CD4-positive, alpha-beta T cell treated with Interleukin-4 for 1 hour (primary cell): ENCODE measurements around the gene EMC7.
"Not testable (repeated sequence)": the region's sequence is repeated elsewhere in the genome, so short reads cannot be mapped to it uniquely, and the experiment has no call there.

Experiments
- DNase-seq, 2 donors: peaks; one replicate each; pipeline ENCODE4 v3.0.0-alpha.2; 2020 to 2022

The EMC7 gene

GRCh38 chr15:34079904-34080303, 21.8 kb downstream of the EMC7 start:
- no peak for DNase-seq

- no peak for DNase-seq
These were observed 22.8 kb downstream of the EMC7 start for GRCh38 chr15:34078900-34079299.

GRCh38 chr15:34076785-34077184, 24.9 kb downstream of the EMC7 start:
- DNase-seq, result no peak

- DNase-seq, result no peak
These were observed 31.7 kb downstream of the EMC7 start for GRCh38 chr15:34070003-34070402.

GRCh38 chr15:34065941-34066340, 35.7 kb downstream of the EMC7 start:
- DNase-seq, result no peak

GRCh38 chr15:34065261-34065660, 36.4 kb downstream of the EMC7 start:
- no peak for DNase-seq

DNA sequence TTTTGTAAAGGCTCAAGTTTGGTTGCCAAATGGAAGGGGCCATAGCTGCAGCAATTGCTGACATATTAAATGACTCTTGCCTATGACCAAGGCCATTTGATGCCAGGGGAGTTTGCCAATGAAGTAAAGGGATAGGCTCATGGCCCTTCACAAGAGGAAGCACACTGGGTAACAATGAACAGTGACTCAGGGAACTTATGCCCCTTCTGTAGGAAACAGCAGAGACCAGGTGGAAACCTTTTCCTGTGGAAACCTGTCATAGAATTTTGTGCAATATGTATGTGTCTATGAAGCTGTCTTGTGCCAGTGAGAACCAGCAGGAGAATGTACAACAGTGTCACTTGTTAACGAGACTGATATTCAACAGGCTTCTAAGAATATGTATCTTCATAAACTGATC, 37.2 kb downstream of the EMC7 start:
- DNase-seq, result no peak

GRCh38 chr15:34059946-34060345, 41.7 kb downstream of the EMC7 start:
- no peak for DNase-seq

DNA sequence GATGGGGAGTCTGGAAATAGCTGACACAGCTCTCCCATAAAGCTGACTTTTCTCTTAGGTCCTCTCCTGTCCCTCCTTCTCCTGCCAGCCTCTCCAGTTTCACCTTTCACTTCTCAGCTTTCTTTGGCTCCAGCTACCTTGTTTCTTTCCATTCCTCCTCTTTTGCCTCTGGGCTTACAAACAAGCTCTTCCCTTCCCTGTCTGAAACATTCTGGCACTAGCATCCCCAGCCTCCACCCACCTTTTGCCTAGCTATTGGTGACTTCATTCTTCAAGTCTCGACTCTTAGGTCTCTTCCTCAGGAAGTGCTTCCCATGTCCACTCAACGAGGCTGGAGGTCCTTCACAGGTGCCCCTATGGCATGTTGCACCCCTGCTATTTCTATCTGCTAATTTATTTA, 42.2 kb downstream of the EMC7 start:
- no peak for DNase-seq

DNA sequence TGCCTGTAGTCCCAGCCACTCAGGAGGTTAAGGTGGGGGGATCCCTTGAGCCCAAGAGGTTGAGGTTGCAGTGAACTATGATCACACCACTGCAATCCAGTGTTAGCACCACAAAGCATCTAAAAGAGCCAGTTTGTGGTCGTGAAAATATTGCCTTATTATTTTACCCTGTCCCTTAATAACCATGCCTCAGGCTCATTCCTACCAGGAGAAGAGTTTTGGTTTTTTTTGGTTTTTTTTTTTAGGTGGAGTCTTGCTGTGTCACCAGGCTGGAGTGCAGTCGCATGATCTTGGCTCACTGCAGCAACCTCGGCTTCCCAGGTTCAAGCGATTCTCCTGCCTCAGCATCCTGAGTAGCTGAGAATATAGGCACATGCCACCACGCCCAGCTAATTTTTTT, 44.8 kb downstream of the EMC7 start:
- no peak for DNase-seq

GRCh38 chr15:34055868-34056595, 45.6 kb downstream of the EMC7 start:
- no peak for DNase-seq

DNA sequence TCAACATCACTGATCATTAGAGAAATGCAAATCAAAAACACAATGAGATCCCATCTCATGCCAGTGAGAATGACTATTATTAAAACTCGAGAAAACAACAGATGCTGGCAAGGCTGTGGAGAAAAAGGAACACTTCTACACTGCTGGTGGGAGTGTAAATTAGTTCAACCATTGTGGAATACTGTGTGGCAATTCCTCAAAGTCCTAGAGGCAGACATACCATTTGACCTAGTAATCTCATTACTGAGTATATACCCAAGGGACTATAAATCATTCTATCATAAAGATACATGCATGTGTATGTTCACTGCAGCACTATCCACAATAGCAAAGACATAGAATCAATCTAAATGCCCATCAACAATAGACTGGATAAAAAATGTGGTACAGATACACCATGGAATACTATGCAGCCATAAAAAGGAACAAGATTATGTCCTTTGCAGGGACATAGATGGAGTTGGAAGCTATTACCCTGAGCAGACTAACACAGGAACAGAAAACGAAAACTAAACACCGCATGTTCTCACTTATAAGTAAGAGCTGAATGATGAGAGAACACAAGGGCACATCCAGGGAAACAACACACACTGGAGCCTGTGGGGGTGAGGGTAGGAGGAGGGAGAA, 47.5 kb downstream of the EMC7 start:
- DNase-seq, result no peak

DNA sequence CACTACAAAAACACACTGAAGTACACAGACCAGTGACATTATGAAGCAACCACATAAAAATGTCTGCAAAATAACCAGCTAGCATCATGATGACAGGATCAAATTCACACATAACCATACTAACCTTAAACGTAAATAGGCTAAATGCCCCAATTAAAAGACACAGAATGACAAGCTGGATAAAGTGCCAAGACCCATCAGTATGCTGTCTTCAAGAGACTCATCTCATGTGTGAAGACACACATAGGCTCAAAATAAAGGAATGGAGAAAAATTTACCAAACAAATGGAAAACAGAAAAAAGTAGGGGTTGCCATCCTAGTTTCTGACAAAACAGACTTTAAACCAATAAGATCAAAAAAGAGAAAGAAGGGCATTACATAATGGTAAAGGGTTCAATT, 51.3 kb downstream of the EMC7 start:
- not testable (repeated sequence) for DNase-seq

DNA sequence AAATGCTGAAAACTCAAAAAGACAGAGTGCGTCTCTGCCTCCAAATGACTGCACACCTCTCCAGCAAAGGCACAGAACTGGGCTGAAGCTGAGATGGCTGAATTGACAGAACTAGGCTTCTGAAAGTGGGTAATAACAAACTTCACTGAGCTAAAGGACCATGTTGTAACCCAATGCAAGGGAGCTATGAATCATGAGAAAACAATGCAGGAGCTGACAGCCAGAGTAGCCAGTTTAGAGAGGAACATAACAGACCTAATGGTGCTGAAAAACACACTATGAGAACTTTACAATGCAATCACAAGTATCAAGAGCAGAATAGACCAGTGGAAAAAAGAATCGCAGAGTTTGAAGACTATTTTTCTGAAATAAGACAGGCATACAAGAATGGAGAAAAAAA, 52.5 kb downstream of the EMC7 start:
- no peak for DNase-seq

DNA sequence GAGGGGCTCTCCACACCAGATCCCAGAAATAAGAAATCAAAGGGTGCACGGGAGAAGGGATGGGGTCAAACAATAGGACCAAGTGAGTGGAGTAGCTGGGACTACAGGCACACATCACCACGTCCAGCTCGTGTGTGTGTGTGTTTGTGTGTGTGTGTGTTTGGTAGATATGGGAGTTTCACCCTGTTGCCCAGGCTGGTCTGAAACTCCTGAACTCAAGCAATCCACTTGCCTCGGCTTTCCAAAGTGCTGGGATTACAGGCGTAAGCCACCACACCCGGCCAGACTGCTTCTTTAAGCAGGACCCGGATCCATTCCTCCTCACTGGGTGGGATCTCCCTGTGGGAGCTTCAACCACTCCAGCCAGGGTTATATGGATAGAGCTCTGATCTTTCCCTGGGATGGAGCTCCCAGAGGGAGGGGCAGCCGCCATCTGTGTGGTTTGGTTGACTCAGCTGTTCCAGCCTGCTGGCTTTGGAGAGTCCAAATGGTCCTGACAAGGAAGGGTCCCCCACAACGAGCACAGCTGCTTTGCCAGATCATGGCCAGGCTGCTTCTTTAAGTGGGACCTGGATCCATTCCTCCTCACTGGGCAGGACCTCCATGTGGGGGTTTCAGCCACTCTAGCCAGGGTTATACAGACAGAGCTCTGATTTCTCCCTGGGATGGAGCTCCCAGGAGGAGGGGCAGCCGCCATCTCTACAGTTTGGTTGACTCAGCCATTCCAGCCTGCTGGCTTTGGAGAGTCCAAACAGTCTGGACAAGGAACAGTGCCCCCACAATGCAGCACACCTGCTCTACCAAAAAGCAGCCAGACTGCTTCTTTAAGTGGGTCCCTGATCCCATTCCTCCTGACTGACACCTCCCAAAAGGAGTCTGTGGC, 53.5 kb downstream of the EMC7 start:
- DNase-seq, result no peak

GRCh38 chr15:34046471-34047145, 55.1 kb downstream of the EMC7 start:
- DNase-seq, result no peak

DNA sequence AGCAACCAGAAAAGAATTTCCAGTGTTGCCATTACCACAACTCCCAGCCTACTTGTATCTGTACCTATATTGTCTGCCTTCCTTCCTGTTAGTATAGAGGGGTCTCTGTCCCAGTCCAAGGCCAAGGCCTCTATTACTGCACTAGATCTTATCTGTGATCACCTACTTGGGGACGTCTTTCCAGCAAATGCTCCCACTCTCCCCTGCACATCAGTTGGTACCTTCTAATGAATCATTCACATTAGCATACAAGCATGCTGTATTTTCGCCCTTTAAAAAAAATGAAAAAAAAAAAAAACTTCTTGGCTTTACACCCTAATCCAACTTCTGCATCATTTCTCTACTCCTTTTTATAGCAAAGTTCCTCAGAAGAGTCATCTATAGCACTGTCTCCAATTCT, 57.8 kb downstream of the EMC7 start:
- DNase-seq, result no peak

- no peak for DNase-seq
These were observed 58.3 kb downstream of the EMC7 start for GRCh38 chr15:34043391-34043790.

- no peak for DNase-seq
These were observed 61.9 kb downstream of the EMC7 start for GRCh38 chr15:34039790-34040113.

- DNase-seq, result peak; percentile 44 to 56
These were observed 62.5 kb downstream of the EMC7 start, which contains the start of gene AVEN for GRCh38 chr15:34038871-34039789. Gene AVEN, minus strand, starts transcription at chr15:34039204. Its CDS starts 158 bp downstream, at chr15:34039046.

DNA sequence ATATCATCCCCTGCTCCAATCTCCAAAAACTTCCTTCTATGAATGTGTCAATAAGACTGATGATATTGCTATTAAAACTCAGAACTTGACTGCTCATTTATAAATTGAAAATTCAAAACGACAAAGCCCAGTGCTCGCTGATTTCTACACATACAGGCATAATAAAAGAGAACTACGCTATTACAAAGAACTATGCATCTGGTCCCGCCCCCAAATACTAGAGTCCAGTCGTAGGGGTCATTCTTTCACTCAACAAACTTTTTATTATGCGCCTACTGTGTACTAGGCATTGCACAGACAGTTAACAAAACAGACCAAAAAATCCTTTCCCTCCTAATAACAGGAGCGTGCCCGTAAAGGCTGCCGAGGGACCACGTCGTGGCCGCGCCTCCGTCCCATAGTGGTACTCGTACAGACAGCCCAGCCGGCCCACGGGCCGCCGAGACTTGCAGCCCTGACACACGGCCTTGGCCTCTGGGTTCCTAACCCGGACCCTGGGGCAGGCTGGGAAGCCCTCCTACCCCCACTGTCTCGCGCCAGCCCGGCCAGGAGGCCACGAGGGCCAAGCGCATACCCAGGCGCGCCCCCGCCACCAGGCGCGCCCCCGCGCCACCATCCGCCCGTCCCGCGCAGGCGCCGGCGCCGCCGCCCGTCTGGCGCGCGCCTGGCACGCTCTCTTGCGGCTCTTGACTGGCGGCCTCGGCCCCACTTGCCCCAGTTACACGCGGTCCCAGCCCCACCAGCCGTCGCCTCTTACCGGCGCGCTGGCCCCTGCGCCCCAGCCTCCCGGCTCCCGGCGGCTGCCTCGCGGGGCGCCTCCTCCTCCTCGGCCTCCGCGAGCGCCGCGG, 63.4 kb downstream of the EMC7 start:
- DNase-seq, result peak; percentile 74 to 79
